G401 (cell line): ENCODE results near the gene CHST8. TPM values are rescaled to one million over a fixed set of nuclear protein-coding genes. Genes with fewer than 3 reads are reported as not detected.
"Not testable (repeated sequence)": the region's sequence is repeated elsewhere in the genome, so short reads cannot be mapped to it uniquely, and the experiment has no call there.

Experiments
- DNase-seq: peaks from one replicate; pipeline ENCODE4 v3.0.0-alpha.2; 2015; ENCODE audit warnings: low spot score
- in situ Hi-C: cut with HindIII; loops from 2 replicates; pipeline ENCODE4 v1.10.0; 2016; ENCODE audit warnings: low sequenced_read_pairs, mixed read lengths
- total RNA-seq: library from RNA; depleted of rRNA; stranded (reverse); fragments of >200 nt; shearing (Covaris generic); gene quantifications from 2 replicates; pipeline ENCODE4 v1.2.3, GENCODE V29; 2014

The CHST8 gene
- total RNA-seq, 1 experiment from 2014 or later = not detected

DNA sequence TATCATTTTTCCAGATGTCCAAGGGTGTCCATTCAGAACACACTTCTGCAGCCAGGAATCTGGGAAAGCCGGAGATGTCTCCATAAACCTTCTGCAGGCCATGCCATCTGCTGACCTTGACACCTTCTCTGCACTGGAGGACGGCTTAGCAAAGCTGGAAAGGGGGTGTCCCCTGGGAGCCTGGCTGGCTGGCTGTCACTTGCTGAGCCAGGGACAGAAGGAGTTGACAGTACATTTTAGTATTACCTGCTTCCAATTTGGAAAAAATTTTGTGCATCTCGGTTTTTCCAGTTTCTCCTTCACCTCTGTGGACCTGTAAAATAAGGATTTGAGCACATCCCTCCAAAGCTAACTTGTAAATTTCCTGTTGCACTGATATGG is 8.1 kb upstream of the CHST8 start:
- in situ Hi-C loops = no loop called here
- DNase-seq = no peak

DNA sequence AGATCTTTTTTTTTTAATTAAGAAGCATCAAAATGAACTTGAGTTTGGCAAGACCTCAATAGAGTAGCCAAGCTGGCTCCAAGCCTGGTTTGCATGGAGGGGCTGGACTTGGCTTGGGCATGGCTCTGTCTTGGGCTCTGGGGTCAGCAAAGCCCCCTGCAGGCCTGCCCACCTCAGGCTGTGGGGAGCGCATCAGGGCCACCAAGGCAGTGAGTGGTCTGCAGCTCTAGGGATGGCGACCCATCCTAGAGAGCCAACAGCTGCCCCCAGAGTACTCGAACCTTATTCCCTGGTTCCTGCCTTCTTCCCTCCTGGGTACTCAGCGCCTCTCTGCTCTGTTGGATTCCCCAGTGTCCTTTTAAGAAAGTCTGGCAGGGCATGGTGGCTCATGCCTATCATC is 5.4 kb upstream of the CHST8 start:
- no peak for DNase-seq
- in situ Hi-C loops = no loop called here

GRCh38 chr19:33616857-33617256 is 4.9 kb upstream of the CHST8 start:
- in situ Hi-C loops = no loop called here

DNA sequence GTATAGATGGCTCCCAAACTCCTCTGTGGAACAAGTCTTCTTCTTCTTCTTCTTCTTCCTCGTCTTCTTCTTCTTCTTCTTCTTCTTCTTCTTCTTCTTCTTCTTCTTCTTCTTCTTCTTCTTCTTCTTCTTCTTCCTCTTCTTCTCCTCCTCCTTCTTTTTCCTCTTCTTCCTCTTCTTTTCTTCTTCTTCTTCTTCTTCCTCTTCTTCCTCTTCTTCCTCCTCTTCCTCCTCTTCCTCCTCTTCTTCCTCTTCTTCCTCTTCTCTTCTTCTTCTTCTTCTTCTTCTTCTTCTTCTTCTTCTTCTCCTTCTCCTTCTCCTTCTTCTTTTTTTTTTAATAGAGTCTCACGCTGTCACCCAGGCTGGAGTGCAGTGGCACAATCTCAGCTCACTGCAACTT is 3.4 kb upstream of the CHST8 start:
- in situ Hi-C loops, DNase-seq: not testable (repeated sequence)

More at GRCh38 chr19:33616857-33617256, 4.9 kb upstream of the CHST8 start:
- DNase-seq = no peak

GRCh38 chr19:33618884-33619283 is 2.9 kb upstream of the CHST8 start:
- DNase-seq = no peak
- in situ Hi-C loops = no loop called here

DNA sequence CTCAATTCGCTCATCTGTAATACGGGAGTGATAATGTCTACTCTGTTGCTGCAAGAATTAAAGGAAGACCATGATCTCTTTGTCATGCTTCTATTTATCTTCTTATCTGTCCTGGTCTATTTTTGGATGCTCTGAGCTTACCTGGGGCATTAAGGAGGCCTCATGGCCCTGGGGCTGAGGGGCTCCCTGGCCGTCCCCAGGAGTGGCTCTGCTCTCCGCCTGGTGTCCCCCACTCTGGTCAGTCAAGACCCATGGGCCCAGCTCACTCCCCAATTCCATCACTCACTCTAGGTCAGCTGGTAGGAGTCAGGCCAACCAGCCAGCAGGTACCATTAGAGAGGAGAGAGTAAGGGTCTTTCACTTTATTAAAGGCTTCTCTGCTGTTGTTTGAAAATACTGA is 1.1 kb upstream of the CHST8 start:
- no peak for DNase-seq
- in situ Hi-C loops = no loop called here

GRCh38 chr19:33621065-33621785 is 528 bp upstream of the CHST8 start:
- in situ Hi-C loops = no loop called here
- peak; percentile 47 for DNase-seq

DNA sequence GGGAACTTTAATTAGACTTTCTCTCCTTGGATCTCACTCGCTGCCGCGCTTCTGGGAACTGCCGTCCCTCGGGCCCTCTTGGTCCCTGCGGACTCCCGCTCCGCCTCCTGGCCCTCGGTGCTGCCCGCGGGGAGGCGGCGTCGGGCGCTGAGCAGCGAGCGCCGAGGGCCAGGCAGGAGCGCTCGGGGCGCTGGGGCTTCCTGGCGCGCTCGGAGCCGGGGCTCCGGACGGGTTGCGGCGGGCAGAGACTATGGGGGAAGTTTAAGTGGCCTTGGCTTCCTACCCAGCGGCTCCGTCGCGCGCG is 704 bp downstream of the CHST8 start:
- no peak for DNase-seq
- in situ Hi-C loops = no loop called here

DNA sequence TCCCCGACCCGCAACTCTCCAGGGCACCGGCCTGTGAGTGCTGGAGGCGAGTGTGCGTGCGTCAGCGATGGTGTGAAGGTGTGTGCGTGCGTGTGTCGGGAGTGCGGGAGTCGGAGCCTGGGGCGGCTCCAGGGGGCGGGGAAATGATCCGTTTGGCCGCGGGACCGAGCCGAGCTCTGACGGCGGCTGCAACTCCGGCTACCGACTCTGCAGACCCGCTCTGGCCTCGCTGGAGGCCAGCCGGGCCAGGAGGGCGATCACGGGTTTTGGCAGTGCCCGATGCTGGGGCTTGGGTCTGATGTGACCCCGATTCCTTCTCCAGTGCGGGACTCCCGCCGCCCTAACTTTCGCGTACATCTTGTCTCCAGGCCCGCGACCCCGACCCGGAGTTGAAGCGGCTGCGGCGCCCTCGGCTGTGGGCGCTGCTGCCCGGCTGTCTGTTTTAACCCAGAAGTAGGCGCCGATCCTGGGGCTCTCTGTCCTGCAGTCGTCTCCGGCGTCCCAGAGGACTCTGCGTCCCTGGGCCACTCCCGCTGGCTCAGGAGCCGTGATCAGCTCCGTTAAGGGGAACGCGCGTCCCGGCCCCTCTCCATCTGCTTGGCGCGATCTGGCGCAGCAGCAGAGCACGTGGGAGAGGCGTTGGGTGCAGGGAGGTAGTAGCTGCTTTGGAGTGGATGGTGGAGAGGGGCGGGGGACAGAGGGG is 1.2 kb downstream of the CHST8 start:
- DNase-seq = peak; percentile 63
- in situ Hi-C loops = no loop called here

DNA sequence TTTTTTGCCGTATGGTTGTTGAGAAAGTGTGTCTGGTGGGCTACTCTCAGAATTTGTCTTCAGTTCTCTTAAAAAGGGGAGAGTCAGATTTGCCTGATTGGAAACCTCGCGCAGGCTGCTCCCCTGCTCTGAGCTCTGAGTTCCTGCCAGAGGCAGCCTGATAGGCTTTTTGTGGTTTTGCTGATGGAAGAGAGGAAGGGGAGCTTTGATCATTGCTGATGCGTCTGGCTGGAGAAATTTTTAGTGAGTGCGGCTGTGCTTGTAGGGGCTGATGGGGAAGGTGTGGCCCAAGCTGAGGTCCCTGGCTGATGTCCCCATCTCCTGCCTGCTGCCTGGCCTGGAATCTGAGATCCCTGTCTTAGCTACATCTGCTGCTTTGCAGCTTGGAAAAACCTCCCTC is 2.8 kb downstream of the CHST8 start:
- in situ Hi-C loops = no loop called here
- DNase-seq = peak; percentile 50

- in situ Hi-C loops = no loop called here
Observed at GRCh38 chr19:33627526-33627925, 5.8 kb downstream of the CHST8 start.

DNA sequence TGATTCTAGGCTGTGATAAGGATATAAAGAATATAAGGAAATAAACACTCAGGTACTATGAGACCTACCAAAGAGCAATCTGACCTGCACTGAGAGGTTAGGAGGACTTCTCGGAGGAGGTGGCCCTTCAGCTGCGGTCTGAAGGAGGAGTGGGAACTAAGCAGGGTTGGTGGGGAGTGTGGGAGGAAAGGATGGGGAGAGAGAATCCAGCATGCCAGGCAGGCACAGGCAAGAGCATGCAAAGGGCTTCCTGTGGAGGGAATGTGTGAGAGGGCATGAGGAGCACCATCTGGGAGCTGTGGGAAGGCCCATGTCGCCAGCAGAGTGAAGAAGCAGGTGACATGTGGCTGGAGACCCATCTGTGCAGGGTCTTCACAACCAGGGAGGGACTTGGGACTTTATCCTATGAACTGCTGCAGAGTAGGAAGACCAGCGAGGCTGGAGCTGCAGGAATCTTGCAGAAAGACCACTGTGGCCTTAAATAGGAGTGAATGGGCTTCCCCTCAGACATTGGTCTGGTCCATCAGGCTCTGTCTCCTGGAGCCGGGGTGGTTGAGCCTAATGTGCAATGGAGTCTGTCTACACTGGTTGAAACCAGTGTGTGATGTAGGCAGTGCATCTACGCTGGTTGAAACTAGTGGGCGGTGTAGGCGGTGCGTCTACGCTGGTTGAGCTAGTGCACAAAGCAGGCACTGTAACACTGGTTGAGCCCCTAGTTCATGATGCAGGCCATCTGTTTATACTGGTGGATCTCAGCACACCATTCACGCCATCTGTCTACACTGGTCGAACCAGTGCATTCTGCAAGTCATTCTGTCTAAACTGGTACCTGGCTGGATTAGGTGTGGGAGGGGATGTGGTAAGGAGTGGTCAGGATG is 6.4 kb downstream of the CHST8 start:
- peak; percentile 57 for DNase-seq
- in situ Hi-C loops = no loop called here

More at GRCh38 chr19:33627526-33627925, 5.8 kb downstream of the CHST8 start:
- peak; percentile 75 for DNase-seq

DNA sequence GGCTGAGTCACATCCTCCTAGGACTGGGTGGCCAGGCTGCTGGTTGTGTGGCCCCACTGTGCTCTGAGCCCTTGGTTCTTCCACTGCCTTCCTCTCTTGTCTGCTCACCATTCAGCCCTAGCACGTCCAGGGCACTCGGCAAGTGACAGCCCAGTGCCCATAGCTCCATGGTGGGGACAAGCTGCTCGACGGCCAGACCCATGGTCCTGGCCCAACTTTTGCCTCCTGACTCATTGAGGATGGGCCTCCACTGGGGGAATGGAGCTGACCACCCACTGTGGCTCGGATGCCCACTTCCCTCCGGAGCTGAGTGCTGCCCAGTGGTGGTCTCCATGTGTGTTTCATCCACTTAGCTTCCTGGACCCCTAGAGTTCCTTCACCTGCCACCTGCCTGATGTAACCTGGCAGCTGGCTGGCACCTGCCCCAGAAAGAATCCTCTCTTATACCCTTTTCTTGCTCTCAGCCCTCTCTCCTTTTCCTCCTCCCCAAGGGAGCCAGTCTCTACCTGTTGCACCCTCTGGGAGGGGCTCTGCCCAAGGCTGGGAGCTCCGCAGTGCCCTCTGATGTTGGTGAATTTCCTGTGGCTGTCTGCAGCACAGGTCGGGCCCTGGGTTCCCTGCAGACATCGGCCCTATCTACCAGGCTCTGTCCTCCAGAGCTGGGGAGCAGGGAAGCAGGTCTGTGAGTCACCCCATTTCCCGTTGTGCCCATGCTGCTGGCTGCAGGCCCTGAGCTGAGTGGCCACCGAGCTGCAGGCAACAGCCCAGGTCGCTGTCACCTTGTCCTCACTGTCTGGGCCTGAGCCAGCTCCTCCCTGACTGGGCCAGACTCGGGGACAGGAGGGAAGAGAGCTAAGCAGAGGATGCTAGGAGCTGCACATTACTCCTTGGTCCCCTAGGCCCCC is 7.4 kb downstream of the CHST8 start:
- peak; percentile 85 for DNase-seq
- in situ Hi-C loops = no loop called here

DNA sequence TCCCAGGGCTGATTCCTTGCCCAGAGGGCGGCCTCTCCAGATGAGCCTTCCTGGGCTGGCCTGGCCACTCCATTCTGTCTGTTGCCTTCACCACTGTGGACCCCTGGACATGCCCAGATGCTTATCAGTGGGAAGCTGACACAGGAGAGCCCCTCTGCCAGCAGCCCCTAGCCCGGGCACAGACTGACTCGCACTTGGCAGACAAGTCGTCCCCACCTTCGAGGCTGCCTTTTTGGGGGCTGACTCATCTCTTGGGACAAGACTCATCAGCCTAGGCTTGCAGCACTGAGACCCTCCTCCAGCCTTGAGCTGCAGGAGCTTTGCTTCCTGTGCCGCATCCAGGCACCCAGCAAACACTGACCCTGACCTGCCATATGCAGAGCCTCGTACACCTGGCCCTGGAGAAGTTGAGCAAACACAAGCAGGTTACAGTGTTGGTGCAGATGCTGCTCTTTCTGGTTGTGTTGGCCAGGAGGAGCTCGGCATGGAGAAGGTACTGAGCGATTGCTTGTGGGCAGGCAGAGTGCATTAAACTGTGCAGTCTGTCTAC is 8.1 kb downstream of the CHST8 start:
- in situ Hi-C loops = no loop called here
- DNase-seq = no peak

GRCh38 chr19:33630880-33631608 is 9.3 kb downstream of the CHST8 start:
- peak; percentile 44 for DNase-seq
- in situ Hi-C loops = no loop called here

GRCh38 chr19:33631609-33631973 is 9.8 kb downstream of the CHST8 start:
- in situ Hi-C loops = no loop called here
- no peak for DNase-seq

- DNase-seq = peak; percentile 73
- in situ Hi-C loops = no loop called here
Observed at GRCh38 chr19:33634361-33635091, 12.8 kb downstream of the CHST8 start.
